H1 (cell line): Measurements from ENCODE around the gene IQGAP1. TPM values are rescaled to one million over a fixed set of nuclear protein-coding genes. Genes with fewer than 3 reads are reported as not detected.

ENCODE experiments used
- CTCF ChIA-PET: fragments of 300-600 bp; sonication (Branson Sonifier 250); formaldehyde crosslinking; loops from one replicate; lab custom pipeline; 2021; ENCODE audit not compliant: partially characterized antibody; lab: Charles Lee
- POLR2A ChIA-PET: fragments of 300-600 bp; sonication (Branson Sonifier 250); formaldehyde crosslinking; loops from one replicate; lab custom pipeline; 2021; ENCODE audit warnings: inconsistent platforms; ENCODE audit not compliant: partially characterized antibody; lab: Charles Lee
- DNase-seq, 2 experiments: peaks; one replicate each; pipeline versions ENCODE4 v3.0.0 to v3.0.0-alpha.2; 2010 to 2022; ENCODE audit warnings: low spot score in 2 of 2, low read depth in 1 of 2, mixed read lengths in 1 of 2
- FAIRE-seq: peaks from 2 replicates; lab custom pipeline; 2011; peaks lifted over from hg19 to GRCh38; lab: Jason Lieb, UNC
- H2AFZ ChIP-seq: 2 replicates; pipeline ENCODE4 v1.8.1; 2012; ENCODE audit warnings: low read length, inconsistent platforms
- H2AK5ac ChIP-seq: 2 replicates; pipeline ENCODE4 v1.6.1; 2013; ENCODE audit warnings: low read depth, low read length
- H2BK120ac ChIP-seq: replicated peaks from 2 replicates; pipeline ENCODE3; 2013; ENCODE audit warnings: low read depth, low read length, inconsistent platforms
- H2BK12ac ChIP-seq: 2 replicates; pipeline ENCODE4 v1.6.1; 2013; ENCODE audit warnings: low read depth, low read length
- H2BK15ac ChIP-seq: 2 replicates; pipeline ENCODE4 v1.6.1; 2013; ENCODE audit warnings: low read length
- H2BK20ac ChIP-seq: 2 replicates; pipeline ENCODE4 v1.6.1; 2013; ENCODE audit warnings: low read length
- H2BK5ac ChIP-seq: 2 replicates; pipeline ENCODE4 v1.6.1; 2013; ENCODE audit warnings: low read depth, low read length
- H3K14ac ChIP-seq: 2 replicates; pipeline ENCODE4 v1.6.1; 2013; ENCODE audit warnings: inconsistent platforms; ENCODE audit not compliant: insufficient read length
- H3K18ac ChIP-seq: 2 replicates; pipeline ENCODE4 v1.6.1; 2013; ENCODE audit warnings: low read length; ENCODE audit errors: extremely low read depth
- H3K23ac ChIP-seq: 2 replicates; pipeline ENCODE4 v1.6.1; 2013; ENCODE audit warnings: inconsistent platforms; ENCODE audit not compliant: insufficient read length
- H3K23me2 ChIP-seq: 2 replicates; pipeline ENCODE4 v1.6.1; 2013; ENCODE audit warnings: low read depth, low read length
- H3K27ac ChIP-seq: 2 replicates; pipeline ENCODE4 v1.6.1; 2011; ENCODE audit warnings: low read depth, low read length, inconsistent platforms
- H3K27me3 ChIP-seq, 4 experiments: replicated peaks in 1 of 4; 1 replicate in 1 of 4; 2 replicates in 3 of 4; pipeline versions ENCODE4 v1.6.1 to v1.8.1; 2011 to 2013; ENCODE audit warnings: low read length in 3 of 4, mild to moderate bottlenecking in 3 of 4, inconsistent platforms in 2 of 4, mixed read lengths in 2 of 4, moderate library complexity in 1 of 4; ENCODE audit not compliant: control insufficient read depth in 3 of 4, insufficient read depth in 3 of 4; ENCODE audit errors: extremely low read depth in 1 of 4
- H3K36me3 ChIP-seq, 4 experiments: 2 replicates each; pipeline versions ENCODE4 v1.6.1 to v1.8.1; 2011 to 2013; ENCODE audit warnings: mild to moderate bottlenecking in 4 of 4, low read length in 3 of 4, moderate library complexity in 2 of 4, control low read depth in 1 of 4, inconsistent platforms in 1 of 4; ENCODE audit not compliant: insufficient read depth in 4 of 4, control insufficient read depth in 2 of 4
- H3K4ac ChIP-seq: replicated peaks from 2 replicates; pipeline ENCODE3; 2013; ENCODE audit warnings: low read length, low read depth, mixed read lengths, inconsistent platforms; ENCODE audit not compliant: insufficient read length
- H3K4me1 ChIP-seq, 4 experiments: replicated peaks in 1 of 4; 1 replicate in 1 of 4; 2 replicates in 3 of 4; pipeline versions ENCODE4 v1.6.1 to v1.8.1; 2011 to 2013; ENCODE audit warnings: low read length in 3 of 4, inconsistent platforms in 2 of 4, mixed read lengths in 1 of 4; ENCODE audit not compliant: insufficient read depth in 4 of 4, control insufficient read depth in 3 of 4
- H3K4me2 ChIP-seq, 2 experiments: 2 replicates each; pipeline versions ENCODE4 v1.6.1 to v1.8.1; 2011 to 2013; ENCODE audit warnings: low read depth in 2 of 2, low read length in 2 of 2, control low read depth in 1 of 2, inconsistent platforms in 1 of 2, mild to moderate bottlenecking in 1 of 2; ENCODE audit not compliant: insufficient read depth in 1 of 2
- H3K4me3 ChIP-seq, 4 experiments: fragments of 200-600, 300-600 bp in 1 of 4; sonication (generic), shearing (Covaris generic), sonication (Bioruptor Twin) in 1 of 4; 2 replicates each; pipeline versions ENCODE4 v1.5.1 to v1.8.1; 2011 to 2016; ENCODE audit warnings: low read length in 4 of 4, low read depth in 3 of 4, control low read depth in 2 of 4, inconsistent platforms in 2 of 4, mild to moderate bottlenecking in 2 of 4, mixed read lengths in 1 of 4, moderate library complexity in 1 of 4; ENCODE audit not compliant: insufficient read depth in 2 of 4; ENCODE audit errors: extremely low read depth in 1 of 4
- H3K56ac ChIP-seq: replicated peaks from 2 replicates; pipeline ENCODE3; 2013; ENCODE audit warnings: low read depth, mild to moderate bottlenecking, mixed read lengths, low read length, inconsistent platforms; ENCODE audit not compliant: insufficient read length
- H3K79me1 ChIP-seq: 2 replicates; pipeline ENCODE4 v1.6.1; 2013; ENCODE audit warnings: low read depth, low read length, control low read depth
- H3K79me2 ChIP-seq, 2 experiments: 2 replicates each; pipeline versions ENCODE4 v1.6.1 to v1.8.1; 2012 to 2013; ENCODE audit warnings: low read length in 2 of 2, mild to moderate bottlenecking in 2 of 2, inconsistent platforms in 1 of 2; ENCODE audit not compliant: insufficient read depth in 2 of 2, control insufficient read depth in 1 of 2
- H3K9ac ChIP-seq, 4 experiments: replicated peaks in 1 of 4; 1 replicate in 1 of 4; 2 replicates in 3 of 4; pipeline versions ENCODE4 v1.6.1 to v1.8.1; 2011 to 2013; ENCODE audit warnings: low read depth in 3 of 4, low read length in 3 of 4, control low read depth in 2 of 4, mild to moderate bottlenecking in 2 of 4, moderate library complexity in 2 of 4, inconsistent platforms in 1 of 4; ENCODE audit errors: extremely low read depth in 1 of 4
- H3K9me3 ChIP-seq, 2 experiments: 2 replicates each; pipeline versions ENCODE4 v1.6.1 to v1.8.1; 2012 to 2013; ENCODE audit warnings: mild to moderate bottlenecking in 2 of 2, moderate library complexity in 2 of 2, control low read depth in 1 of 2, inconsistent platforms in 1 of 2, low read depth in 1 of 2, low read length in 1 of 2, mixed read lengths in 1 of 2; ENCODE audit not compliant: insufficient read depth in 2 of 2
- H4K20me1 ChIP-seq, 2 experiments: replicated peaks in 1 of 2; 2 replicates each; pipeline versions ENCODE3 to v1.8.1; 2011 to 2013; ENCODE audit warnings: inconsistent platforms in 2 of 2, low read length in 2 of 2, mild to moderate bottlenecking in 1 of 2; ENCODE audit not compliant: insufficient read depth in 2 of 2, control insufficient read depth in 1 of 2
- H4K5ac ChIP-seq: 2 replicates; pipeline ENCODE4 v1.6.1; 2013; ENCODE audit warnings: low read length, low read depth, mixed read lengths, inconsistent platforms; ENCODE audit not compliant: insufficient read length
- H4K8ac ChIP-seq: 2 replicates; pipeline ENCODE4 v1.8.0; 2013; ENCODE audit warnings: mild to moderate bottlenecking, moderate library complexity, low read length, inconsistent platforms; ENCODE audit not compliant: insufficient read depth; ENCODE audit errors: extremely low read depth
- H4K91ac ChIP-seq: replicated peaks from 2 replicates; pipeline ENCODE3; 2013; ENCODE audit warnings: low read length, mixed read lengths, inconsistent platforms; ENCODE audit not compliant: insufficient read length
- ASH2L ChIP-seq: fragments of 200-600, 300-600 bp; sonication (generic); IDR thresholded peaks from one replicate; pipeline ENCODE4 v1.7.1; 2017; ENCODE audit warnings: low read length
- CTCF ChIP-seq, 3 experiments: IDR thresholded peaks; 1 replicate in 2 of 3; 2 replicates in 1 of 3; pipeline versions ENCODE4 v1.5.1 to v1.6.1; 2011; ENCODE audit warnings: low read length in 3 of 3, mild to moderate bottlenecking in 3 of 3, inconsistent platforms in 2 of 3, low read depth in 1 of 3, moderate library complexity in 1 of 3; ENCODE audit not compliant: insufficient read depth in 1 of 3; ENCODE audit errors: control extremely low read depth in 1 of 3
- MAX ChIP-seq: IDR thresholded peaks from 2 replicates; pipeline ENCODE4 v1.6.1; 2012; ENCODE audit warnings: inconsistent platforms
- RAD21 ChIP-seq, 2 experiments: IDR thresholded peaks in 1 of 2; conservative IDR thresholded peaks in 1 of 2; 2 replicates each; pipeline ENCODE4 v1.6.1; 2011; ENCODE audit warnings: low read depth in 2 of 2, low read length in 2 of 2, improper control_type of control experiment in 1 of 2, inconsistent platforms in 1 of 2, mild to moderate bottlenecking in 1 of 2, moderate library complexity in 1 of 2
- SIX5 ChIP-seq: IDR thresholded peaks from 2 replicates; pipeline ENCODE4 v1.6.1; 2011; ENCODE audit warnings: mild to moderate bottlenecking, low read depth, low read length
- TCF12 ChIP-seq: IDR thresholded peaks from 2 replicates; pipeline ENCODE4 v1.6.1; 2011; ENCODE audit warnings: low read depth, mild to moderate bottlenecking, low read length
- WGBS, 2 experiments: shearing (Covaris generic) in 1 of 2; methylation state at CpG; one replicate each; pipeline versions ENCODE4 v1.1.6 to v1.1.7; 2013 to 2015; ENCODE audit warnings: low lambda C conversion rate in 2 of 2, mixed read lengths in 2 of 2, inconsistent platforms in 1 of 2, low coverage in 1 of 2, missing lambda C conversion rate in 1 of 2; ENCODE audit not compliant: insufficient replicate concordance in 2 of 2, insufficient coverage in 1 of 2, insufficient read length in 1 of 2; ENCODE audit errors: extremely low coverage in 1 of 2, missing lambda C conversion rate in 1 of 2; 5-methylcytosine and 5-hydroxymethylcytosine counted together
- polyA plus RNA-seq, 7 experiments: library from polyadenylated mRNA; depleted of rRNA in 3 of 7; stranded (reverse) in 5 of 7; unstranded in 2 of 7; fragments of >200 nt in 5 of 7; fragments of 200-250 nt in 2 of 7; gene quantifications; 1 replicate in 5 of 7; 2 replicates in 1 of 7; 4 replicates in 1 of 7; pipeline versions ENCODE4 v1.2.1 to v1.2.3, GENCODE V29; 2011 to 2013; ENCODE audit warnings: missing spikeins in 2 of 7, mixed read lengths in 2 of 7
- total RNA-seq: library from RNA; stranded (reverse); fragmentation: NEBNext Ultra II Directional; extraction: Animal tissue kit (Norgen Biotek cat#: 25700); gene quantifications from 2 replicates; pipeline ENCODE4 v1.2.1, GENCODE V29; 2021
- TF ChIP-seq, protein P1 (sequence below): IDR thresholded peaks from 2 replicates; pipeline ENCODE4 v1.6.1; 2011; ENCODE audit warnings: low read length, improper control_type of control experiment

IQGAP1 gene
- total and polyA plus RNA-seq, 2 of the 8 experiments (the other 6 are each of a cell fraction or from before 2014, with no cell fraction given), result 56.0 to 138 TPM

DNA sequence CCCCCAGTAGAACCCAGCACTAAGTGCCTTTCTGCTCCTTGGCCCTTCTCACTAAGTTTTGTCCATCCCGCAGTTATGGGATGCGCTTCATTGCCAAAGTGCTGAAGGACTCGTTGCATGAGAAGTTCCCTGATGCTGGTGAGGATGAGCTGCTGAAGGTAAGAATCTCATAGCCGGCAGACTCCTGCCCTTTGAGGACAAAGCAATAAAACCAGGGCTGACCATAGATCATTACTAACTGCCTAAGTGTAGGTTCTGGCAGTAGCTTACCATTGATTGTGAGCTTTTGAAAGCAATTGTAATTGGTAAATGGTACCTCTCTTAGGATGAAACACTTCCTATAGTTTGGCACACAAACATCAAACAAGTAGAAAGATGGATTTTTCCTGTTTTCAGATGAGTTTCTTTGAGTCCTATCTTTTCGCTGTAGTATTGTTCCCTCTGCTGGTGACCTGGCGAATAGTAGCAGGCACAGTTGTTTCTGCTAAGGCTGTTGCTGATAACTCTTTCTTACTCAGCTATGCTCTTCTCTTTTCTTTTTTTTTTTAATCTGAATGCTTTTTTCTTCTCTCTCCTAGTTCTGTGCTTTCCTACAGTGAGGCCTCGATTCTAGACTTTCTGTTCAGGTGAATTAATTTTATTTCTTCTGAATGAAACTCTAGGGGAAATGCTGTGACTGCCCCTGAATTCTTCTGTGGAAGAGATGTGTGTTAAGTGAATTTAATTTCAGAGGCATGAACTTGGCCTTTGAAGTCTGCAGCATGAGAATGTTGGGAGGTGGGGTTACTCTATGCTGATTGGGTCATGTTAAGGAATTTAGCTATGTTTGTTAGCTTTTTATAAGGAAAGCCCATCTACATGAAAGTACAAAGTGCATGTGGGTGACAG, 94.3 kb downstream of the IQGAP1 start:
- no peak overlapping the region for H3K4ac ChIP-seq
- H3K18ac ChIP-seq, result no peak overlapping the region
- peak; percentile 66 for FAIRE-seq
- no peak overlapping the region for H4K8ac ChIP-seq
- no peak overlapping the region for H3K4me3 ChIP-seq
- H3K56ac ChIP-seq, result no peak overlapping the region
- H3K79me2 ChIP-seq, result no peaks in the 10 kb centered on the region
- H3K9ac ChIP-seq, result no peak overlapping the region
- no peak overlapping the region for H4K5ac ChIP-seq
- peak in 1 of 2 experiments; percentile 55 for DNase-seq
- no peaks in the 10 kb centered on the region for H3K27me3 ChIP-seq
- no peak overlapping the region for H3K14ac ChIP-seq
- no peaks in the 10 kb centered on the region for H3K23me2 ChIP-seq
- ChIA-PET POLR2A (interaction anchor here (0.6 to 1.1 kb wide), 3 partner anchors 43 to 162 kb away, joined by 3 to 4 read pairs (median 4); no protein-coding TSS in a partner anchor), CTCF (interaction anchor here (0.6 to 9.5 kb wide), 67 partner anchors 7 to 605 kb away, joined by 3 to 175 read pairs (median 6); partner anchors contain the start of gene ZNF774)
- no peak overlapping the region for H2AK5ac ChIP-seq
- H4K20me1 ChIP-seq, result peaks cover 0 to 3% of the 10 kb centered on the region in 2 experiments
- H3K36me3 ChIP-seq, result peaks cover 16 to 63% (median 40%) of the 10 kb centered on the region in 4 experiments
- no peak overlapping the region for H3K23ac ChIP-seq
- H2BK15ac ChIP-seq, result no peak overlapping the region
- no peak overlapping the region for H2BK20ac ChIP-seq
- H2AFZ ChIP-seq, result no peak overlapping the region
- no peak overlapping the region for H3K27ac ChIP-seq
- no peaks in the 10 kb centered on the region for H3K79me1 ChIP-seq
- 84% methylated on average over 7 of the region's 7 CpGs; no CpG with 5 or more reads in 1 of the 2 experiments for WGBS, 2 experiments
- no peak overlapping the region for H4K91ac ChIP-seq
- H3K4me1 ChIP-seq, result no peaks in the 10 kb centered on the region
- no peak overlapping the region for H2BK5ac ChIP-seq
- no peaks in the 10 kb centered on the region for H3K9me3 ChIP-seq
- H2BK12ac ChIP-seq, result no peak overlapping the region
- no peak overlapping the region for H3K4me2 ChIP-seq
- H2BK120ac ChIP-seq, result no peak overlapping the region
- TF ChIP-seq SIX5, result no peak
- TF ChIP-seq, protein P1, sequence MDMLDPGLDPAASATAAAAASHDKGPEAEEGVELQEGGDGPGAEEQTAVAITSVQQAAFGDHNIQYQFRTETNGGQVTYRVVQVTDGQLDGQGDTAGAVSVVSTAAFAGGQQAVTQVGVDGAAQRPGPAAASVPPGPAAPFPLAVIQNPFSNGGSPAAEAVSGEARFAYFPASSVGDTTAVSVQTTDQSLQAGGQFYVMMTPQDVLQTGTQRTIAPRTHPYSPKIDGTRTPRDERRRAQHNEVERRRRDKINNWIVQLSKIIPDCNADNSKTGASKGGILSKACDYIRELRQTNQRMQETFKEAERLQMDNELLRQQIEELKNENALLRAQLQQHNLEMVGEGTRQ, result 0 out of 2 replicates have a peak, but pooled peaks have one; percentile 9
- TF ChIP-seq CTCF (IDR thresholded peaks at IDR 0.05; ENCODE audit: control extremely low read depth in 1 of 3, insufficient read depth in 1 of 3, low read depth in 1 of 3, low read length in 3 of 3), result peak in 2 of 3 experiments; percentile 75; a peak in 3 of 4 replicates
- TF ChIP-seq ASH2L, result no peak
- no peak for TF ChIP-seq MAX
- peak; percentile 93 for TF ChIP-seq RAD21 (IDR thresholded peaks at IDR 0.05 in 1 of 2, conservative IDR thresholded peaks at IDR 0.05 in 1 of 2; ENCODE audit: low read depth in 2 of 2, low read length in 2 of 2)
- no peak for TF ChIP-seq TCF12
